Measurements from ENCODE around the gene MAST2. TPM values are rescaled to one million over a fixed set of nuclear protein-coding genes. Genes with fewer than 3 reads are reported as not detected.

MAST2 gene
- total RNA-seq, 2 donors from 2014 or later: 9.9 TPM

DNA sequence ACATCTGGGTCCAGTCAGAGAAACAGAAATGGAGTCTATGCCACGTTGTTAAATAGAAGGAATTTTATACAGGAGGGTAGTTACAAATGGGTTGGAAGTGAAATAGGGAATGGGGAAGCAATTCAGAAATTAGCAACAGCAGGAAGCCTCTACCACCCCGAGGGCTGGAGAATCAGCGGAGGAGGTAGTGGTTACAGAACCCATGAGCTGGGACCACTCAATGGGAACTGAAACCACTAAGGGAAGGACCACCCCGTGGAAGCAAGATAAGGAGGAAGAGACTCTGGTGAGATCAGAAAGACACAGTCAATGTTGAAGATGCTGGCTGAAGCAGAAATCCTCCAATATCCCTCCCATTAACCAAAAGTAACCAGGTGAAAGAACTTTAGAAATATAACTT lies 15.5 kb upstream of the MAST2 start:
- intact Hi-C loops (cut with DNase I): no loop called here
- Histone ChIP-seq H3K4me3 (no peak overlapping the region), H3K27me3 (no peaks in the 10 kb centered on the region), H3K27ac (no peak overlapping the region), H3K9me3 (no peaks in the 10 kb centered on the region), H3K36me3 (replicated peaks in 1 of 2; ENCODE audit: insufficient read depth in 1 of 2, low read depth in 2 of 2) (no peaks in the 10 kb centered on the region), H3K4me1 (no peaks in the 10 kb centered on the region)
- ATAC-seq (no peak), DNase-seq (peak in 1 of 4 donors; percentile 40)
- WGBS, 2 donors: 58 to 65% methylated on average over 4 of the region's 4 CpGs
- no peak for TF ChIP-seq POLR2A (IDR thresholded peaks at IDR 0.05)
- TF ChIP-seq, protein P1, sequence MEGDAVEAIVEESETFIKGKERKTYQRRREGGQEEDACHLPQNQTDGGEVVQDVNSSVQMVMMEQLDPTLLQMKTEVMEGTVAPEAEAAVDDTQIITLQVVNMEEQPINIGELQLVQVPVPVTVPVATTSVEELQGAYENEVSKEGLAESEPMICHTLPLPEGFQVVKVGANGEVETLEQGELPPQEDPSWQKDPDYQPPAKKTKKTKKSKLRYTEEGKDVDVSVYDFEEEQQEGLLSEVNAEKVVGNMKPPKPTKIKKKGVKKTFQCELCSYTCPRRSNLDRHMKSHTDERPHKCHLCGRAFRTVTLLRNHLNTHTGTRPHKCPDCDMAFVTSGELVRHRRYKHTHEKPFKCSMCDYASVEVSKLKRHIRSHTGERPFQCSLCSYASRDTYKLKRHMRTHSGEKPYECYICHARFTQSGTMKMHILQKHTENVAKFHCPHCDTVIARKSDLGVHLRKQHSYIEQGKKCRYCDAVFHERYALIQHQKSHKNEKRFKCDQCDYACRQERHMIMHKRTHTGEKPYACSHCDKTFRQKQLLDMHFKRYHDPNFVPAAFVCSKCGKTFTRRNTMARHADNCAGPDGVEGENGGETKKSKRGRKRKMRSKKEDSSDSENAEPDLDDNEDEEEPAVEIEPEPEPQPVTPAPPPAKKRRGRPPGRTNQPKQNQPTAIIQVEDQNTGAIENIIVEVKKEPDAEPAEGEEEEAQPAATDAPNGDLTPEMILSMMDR (IDR thresholded peaks at IDR 0.05): no peak

DNA sequence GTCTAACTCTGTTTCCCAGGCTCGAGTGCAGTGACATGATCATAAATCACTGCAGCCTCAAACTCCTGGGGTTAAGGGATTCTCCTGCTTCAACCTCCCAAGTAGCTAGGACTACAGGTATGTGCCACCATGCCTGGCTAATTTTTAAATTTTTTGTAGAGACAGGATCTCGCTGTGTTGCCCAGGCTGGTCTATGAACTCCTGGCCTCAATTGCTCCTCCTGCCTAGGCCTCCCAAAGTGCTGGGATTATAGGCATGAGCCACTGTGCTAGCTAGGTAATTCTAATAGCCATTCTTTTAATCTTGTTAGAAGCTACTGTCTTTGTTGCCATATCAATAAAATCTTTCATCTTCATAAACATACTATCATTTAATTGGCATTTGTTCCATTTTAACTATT lies 13.8 kb upstream of the MAST2 start:
- 60 to 70% methylated on average over 2 of the region's 2 CpGs for WGBS, 2 donors
- intact Hi-C loops (cut with DNase I): no loop called here
- H3K27me3 ChIP-seq: no peaks in the 10 kb centered on the region
- no peak overlapping the region for H3K4me3 ChIP-seq
- no peaks in the 10 kb centered on the region for H3K36me3 ChIP-seq (replicated peaks in 1 of 2; ENCODE audit: insufficient read depth in 1 of 2, low read depth in 2 of 2)
- no peak for DNase-seq
- ATAC-seq: no peak
- no peak for TF ChIP-seq POLR2A (IDR thresholded peaks at IDR 0.05)
- TF ChIP-seq, protein P1 (IDR thresholded peaks at IDR 0.05): no peak
- no peaks in the 10 kb centered on the region for H3K4me1 ChIP-seq
- H3K27ac ChIP-seq: no peak overlapping the region
- H3K9me3 ChIP-seq: no peaks in the 10 kb centered on the region

DNA sequence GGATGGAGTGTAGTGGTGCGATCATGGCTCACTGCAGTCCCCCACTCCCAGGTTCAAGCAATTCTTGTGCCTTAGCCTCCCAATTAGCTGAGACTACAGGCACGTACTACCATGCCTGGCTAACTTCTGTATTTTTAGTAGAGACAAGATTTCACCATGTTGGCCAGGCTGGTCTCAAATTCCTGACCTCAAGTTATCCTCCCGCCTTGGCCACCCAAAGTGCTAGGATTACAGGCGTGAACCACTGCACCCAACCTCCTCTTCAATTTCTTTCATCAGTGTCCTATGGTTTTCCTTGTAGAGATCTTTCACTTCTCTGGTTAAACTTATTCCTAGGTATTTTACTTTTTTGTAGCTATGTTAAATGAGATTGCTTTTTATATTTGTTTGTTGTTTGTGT lies 10.7 kb upstream of the MAST2 start:
- TF ChIP-seq, protein P1 (IDR thresholded peaks at IDR 0.05): no peak
- no peak for TF ChIP-seq POLR2A (IDR thresholded peaks at IDR 0.05)
- no peak for ATAC-seq
- Histone ChIP-seq H3K36me3 (replicated peaks in 1 of 2; ENCODE audit: insufficient read depth in 1 of 2, low read depth in 2 of 2) (no peaks in the 10 kb centered on the region), H3K4me3 (no peak overlapping the region), H3K27me3 (no peaks in the 10 kb centered on the region), H3K4me1 (no peaks in the 10 kb centered on the region), H3K9me3 (no peaks in the 10 kb centered on the region), H3K27ac (no peak overlapping the region)
- intact Hi-C loops (cut with DNase I): no loop called here
- WGBS, 2 donors: 80 to 84% methylated on average over 4 of the region's 4 CpGs
- DNase-seq: no peak

DNA sequence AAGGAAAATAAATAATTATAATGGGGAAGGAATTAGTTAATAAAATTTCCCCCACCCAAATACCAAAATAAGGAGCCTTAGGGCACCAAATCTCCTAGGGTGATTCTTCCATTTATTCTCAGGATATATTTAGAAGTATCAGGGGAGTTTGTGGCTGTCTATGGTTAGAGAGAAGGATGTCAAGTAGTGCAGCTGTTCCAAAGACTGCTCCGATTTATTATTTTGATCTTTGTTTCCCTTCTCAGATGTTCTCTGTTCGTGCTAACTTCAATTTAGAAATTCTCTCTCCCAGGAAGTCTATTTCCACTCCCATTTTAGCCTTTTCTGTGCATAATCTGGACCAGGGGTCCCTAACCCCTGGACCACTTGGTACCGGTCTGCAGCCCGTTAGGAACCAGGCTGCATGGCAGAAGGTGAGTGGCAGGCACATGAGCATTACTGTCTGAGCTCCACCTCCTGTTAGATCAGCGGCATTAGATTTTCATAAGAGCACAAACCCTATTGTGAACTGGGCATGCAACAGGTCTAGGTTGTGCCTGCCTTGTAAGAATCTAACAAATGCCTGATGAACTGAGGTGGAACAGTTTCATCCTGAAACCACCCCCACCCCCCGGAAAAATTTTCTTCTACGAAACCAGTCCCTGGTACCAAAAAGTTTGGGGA lies 9.3 kb upstream of the MAST2 start:
- Histone ChIP-seq H3K4me3 (no peak overlapping the region), H3K36me3 (replicated peaks in 1 of 2; ENCODE audit: insufficient read depth in 1 of 2, low read depth in 2 of 2) (no peaks in the 10 kb centered on the region), H3K27me3 (no peaks in the 10 kb centered on the region), H3K4me1 (no peaks in the 10 kb centered on the region), H3K9me3 (no peaks in the 10 kb centered on the region), H3K27ac (no peak overlapping the region)
- WGBS, 2 donors: 42 to 46% methylated on average over 7 of the region's 7 CpGs
- no peak for TF ChIP-seq POLR2A (IDR thresholded peaks at IDR 0.05)
- TF ChIP-seq, protein P1 (IDR thresholded peaks at IDR 0.05): peak in 1 of 7 experiments; percentile 3
- intact Hi-C loops (cut with DNase I): no loop called here
- ATAC-seq: no peak
- no peak for DNase-seq

DNA sequence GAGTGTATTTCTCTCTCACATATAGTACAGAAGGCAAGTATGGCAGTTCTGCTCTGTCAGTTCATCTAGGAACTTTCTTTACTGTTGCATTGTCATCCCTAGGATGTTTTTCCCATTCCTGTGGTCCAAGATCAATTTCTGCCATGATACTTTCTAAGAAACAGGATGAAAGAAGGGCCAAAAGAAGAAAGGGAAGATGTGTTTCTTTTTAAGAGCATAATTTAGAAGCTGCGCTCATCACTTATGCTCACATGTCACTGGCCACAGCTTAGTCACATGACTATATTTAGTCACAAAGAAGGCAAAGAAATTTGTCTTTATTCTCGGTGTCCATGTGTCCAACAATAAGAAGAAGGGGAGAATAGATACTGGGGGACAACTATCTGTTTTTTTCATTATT lies 7.0 kb upstream of the MAST2 start:
- no peak for ATAC-seq
- TF ChIP-seq, protein P1 (IDR thresholded peaks at IDR 0.05): no peak
- TF ChIP-seq POLR2A (IDR thresholded peaks at IDR 0.05): no peak
- intact Hi-C loops (cut with DNase I): no loop called here

More for the DNA sequence above, 7.0 kb upstream of the MAST2 start:
- no peaks in the 10 kb centered on the region for H3K9me3 ChIP-seq
- no peaks in the 10 kb centered on the region for H3K36me3 ChIP-seq (replicated peaks in 1 of 2; ENCODE audit: insufficient read depth in 1 of 2, low read depth in 2 of 2)
- H3K4me3 ChIP-seq: no peak overlapping the region
- WGBS, 2 donors: 71 to 75% methylated on average over 2 of the region's 2 CpGs
- no peak for DNase-seq
- no peak overlapping the region for H3K27ac ChIP-seq
- no peaks in the 10 kb centered on the region for H3K27me3 ChIP-seq
- H3K4me1 ChIP-seq: no peaks in the 10 kb centered on the region
